Measurements from ENCODE around the gene POU2F1.
A peak's percentile ranks its signal among the peaks of the same experiment; 100 is the strongest.
"Not testable (repeated sequence)": the region's sequence is repeated elsewhere in the genome, so short reads cannot be mapped to it uniquely, and the experiment has no call there.

Gene POU2F1

DNA sequence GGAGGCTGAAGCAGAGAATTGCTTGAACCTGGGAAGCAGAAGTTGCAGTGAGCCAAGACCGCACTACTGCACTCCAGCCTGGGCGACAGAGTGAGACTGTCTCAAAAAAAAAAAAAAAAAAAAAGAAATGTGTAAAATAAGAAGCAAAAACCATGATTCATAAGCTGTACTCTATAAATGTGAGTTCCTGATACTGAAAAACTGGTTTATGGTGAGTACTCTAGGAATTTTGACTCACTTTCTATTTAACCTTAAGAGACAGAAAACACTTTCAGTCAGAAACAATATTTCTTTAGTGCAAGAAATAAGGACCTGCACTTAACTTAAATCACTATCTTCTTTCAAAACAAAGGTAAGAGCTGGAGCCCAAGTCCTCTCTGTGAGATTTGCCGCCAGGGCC, 19.9 kb upstream of the POU2F1 start:
- DNase-seq (ENCODE audit: low read depth): no peak
- H3K4me3 ChIP-seq (ENCODE audit: control insufficient read depth, low read depth, low read length): no peak overlapping the region
- TF ChIP-seq, protein P1, sequence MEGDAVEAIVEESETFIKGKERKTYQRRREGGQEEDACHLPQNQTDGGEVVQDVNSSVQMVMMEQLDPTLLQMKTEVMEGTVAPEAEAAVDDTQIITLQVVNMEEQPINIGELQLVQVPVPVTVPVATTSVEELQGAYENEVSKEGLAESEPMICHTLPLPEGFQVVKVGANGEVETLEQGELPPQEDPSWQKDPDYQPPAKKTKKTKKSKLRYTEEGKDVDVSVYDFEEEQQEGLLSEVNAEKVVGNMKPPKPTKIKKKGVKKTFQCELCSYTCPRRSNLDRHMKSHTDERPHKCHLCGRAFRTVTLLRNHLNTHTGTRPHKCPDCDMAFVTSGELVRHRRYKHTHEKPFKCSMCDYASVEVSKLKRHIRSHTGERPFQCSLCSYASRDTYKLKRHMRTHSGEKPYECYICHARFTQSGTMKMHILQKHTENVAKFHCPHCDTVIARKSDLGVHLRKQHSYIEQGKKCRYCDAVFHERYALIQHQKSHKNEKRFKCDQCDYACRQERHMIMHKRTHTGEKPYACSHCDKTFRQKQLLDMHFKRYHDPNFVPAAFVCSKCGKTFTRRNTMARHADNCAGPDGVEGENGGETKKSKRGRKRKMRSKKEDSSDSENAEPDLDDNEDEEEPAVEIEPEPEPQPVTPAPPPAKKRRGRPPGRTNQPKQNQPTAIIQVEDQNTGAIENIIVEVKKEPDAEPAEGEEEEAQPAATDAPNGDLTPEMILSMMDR (conservative IDR thresholded peaks at IDR 0.05; ENCODE audit: control insufficient read depth, insufficient read depth, low read depth, low read length): no peak

DNA sequence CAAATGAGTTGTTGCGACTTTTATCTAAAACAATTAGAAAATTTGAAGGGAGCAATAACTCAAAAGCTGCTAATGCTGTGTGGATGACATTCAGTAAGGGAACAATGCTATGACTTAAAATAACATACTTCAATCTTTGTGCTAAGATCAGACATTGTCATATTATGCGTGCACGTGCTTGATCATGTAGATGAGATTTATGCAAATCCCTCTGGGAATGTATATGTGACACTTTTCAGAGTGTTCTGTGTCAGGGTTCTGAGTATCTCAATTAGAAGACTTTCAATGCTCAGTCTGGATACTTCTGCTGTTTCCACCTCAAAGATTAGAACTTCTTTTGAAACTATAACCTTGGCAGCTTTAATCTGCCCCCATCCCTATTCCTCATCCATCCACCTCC, 18.6 kb upstream of the POU2F1 start:
- DNase-seq (ENCODE audit: low read depth): no peak
- TF ChIP-seq, protein P1 (conservative IDR thresholded peaks at IDR 0.05; ENCODE audit: control insufficient read depth, insufficient read depth, low read depth, low read length): no peak
- no peak overlapping the region for H3K4me3 ChIP-seq (ENCODE audit: control insufficient read depth, low read depth, low read length)

DNA sequence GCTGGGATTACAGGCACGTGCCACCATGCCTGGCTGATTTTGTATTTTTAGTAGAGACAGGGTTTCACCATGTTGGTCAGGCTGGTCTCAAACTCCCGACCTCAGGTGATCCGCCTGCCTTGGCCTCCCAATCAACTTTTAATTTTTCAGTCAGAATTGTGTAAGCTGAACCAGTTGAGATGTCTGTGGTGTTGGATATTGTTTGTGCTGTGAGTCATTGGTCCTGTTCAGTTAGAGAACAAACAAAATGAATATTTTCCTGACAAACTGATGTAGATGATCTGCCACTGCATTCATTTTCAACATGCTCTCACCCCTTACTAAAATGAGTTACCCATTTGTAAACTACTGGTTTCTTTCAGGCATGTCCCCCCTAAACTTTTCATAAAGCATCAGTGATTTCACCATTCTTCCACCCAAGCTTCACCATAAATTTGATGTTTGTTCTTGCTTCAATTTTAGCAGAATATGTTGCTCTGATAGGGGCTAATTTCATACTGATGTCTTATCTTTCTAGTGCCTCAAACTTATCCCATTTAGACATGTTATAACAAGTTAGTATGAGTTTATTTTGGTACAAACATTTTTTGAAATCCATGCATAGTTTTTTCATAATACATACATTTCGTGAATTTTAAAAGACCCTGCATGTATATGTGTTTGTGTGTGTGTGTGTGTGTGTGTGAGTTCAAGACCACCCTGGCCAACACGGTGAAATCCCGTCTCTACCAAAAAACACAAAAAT, 15.2 kb upstream of the POU2F1 start:
- not testable (repeated sequence) for H3K4me3 ChIP-seq (ENCODE audit: control insufficient read depth, low read depth, low read length)
- peak; percentile 22 for DNase-seq (ENCODE audit: low read depth)

DNA sequence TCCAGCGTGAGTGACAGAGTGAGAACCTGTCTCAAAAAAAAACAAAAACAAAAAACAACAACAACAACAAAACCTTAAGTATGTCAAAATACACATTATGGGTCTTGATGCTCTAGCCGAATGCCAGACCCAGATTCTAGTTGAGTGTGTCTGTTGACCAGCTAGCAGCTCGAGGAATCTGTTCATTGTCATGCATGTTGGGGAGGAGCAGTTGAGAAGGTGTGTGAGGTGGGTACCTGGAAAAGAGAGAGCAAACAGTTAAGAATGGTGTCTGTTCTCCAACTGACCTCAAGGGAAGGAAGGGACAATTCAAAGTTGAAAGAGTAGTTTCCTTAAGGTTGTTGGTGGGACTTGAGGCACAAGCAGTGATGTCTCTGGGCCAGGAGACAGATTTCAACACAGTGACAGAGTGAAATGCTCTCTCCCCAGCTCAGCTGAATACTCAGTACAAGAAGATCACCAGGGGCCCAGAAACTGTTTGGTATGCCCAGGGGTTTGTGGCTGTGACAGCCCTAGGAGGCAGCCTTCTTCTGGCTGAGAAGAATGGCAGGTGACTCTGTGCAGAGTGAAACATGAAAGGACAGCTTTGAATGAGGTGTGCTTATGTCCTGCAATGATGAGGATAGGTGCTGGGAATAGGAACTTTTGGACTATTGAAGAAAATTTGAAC, 14.4 kb upstream of the POU2F1 start:
- DNase-seq (ENCODE audit: low read depth): no peak
- TF ChIP-seq, protein P1 (conservative IDR thresholded peaks at IDR 0.05; ENCODE audit: control insufficient read depth, insufficient read depth, low read depth, low read length): no peak
- H3K4me3 ChIP-seq (ENCODE audit: control insufficient read depth, low read depth, low read length): no peak overlapping the region

DNA sequence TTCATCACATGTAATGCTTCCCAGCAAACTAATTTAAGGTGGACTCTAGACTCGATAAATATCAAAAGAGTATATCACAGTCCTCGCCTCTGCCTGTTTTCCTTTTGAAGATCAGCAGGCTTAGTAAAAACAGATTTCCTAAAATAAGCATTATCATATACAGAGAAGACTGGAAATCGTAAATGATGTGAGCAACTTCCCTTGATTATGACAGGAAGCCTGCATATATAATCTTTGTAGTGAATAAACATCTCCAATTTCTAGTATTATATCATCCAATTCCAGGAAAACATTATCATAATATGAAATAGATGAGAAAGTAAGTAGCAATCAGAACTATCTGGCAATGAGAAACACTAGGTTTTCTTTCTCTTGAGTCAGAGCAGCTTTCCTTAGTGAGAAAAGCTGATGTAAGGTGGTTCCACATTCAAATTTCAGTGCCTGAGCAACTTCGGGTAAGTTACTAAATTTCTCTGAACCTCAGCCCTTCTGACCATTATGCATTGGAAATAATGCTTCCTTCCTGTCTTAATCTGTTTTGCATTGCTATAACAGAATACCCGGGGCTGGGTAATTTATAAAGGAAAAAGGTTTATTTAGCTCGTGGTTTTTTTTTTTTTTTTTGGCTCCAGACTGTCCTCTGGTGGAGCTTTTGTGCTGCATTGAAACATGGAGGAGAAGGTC, 12.6 kb upstream of the POU2F1 start:
- H3K4me3 ChIP-seq (ENCODE audit: control insufficient read depth, low read depth, low read length): no peak overlapping the region
- TF ChIP-seq, protein P1 (conservative IDR thresholded peaks at IDR 0.05; ENCODE audit: control insufficient read depth, insufficient read depth, low read depth, low read length): peak; percentile 39
- peak; percentile 8 for DNase-seq (ENCODE audit: low read depth)

DNA sequence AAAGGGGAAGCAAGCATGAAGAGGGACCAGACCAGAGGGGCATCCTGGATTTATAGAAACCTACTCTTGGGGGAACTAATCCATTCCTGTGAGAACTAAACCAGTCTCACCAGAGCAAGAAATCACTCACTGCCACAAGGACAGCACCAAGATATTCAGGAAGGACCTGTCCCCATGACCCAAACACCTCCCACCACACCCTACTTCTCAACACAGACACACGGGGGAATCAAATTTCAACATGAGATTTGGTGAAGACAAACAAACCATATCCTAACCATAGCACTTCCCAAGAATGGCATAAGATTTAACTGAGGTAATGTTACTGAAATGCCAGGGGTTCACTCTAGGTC, 12.1 kb upstream of the POU2F1 start:
- no peak for DNase-seq (ENCODE audit: low read depth)
- TF ChIP-seq, protein P1 (conservative IDR thresholded peaks at IDR 0.05; ENCODE audit: control insufficient read depth, insufficient read depth, low read depth, low read length): no peak
- no peak overlapping the region for H3K4me3 ChIP-seq (ENCODE audit: control insufficient read depth, low read depth, low read length)

DNA sequence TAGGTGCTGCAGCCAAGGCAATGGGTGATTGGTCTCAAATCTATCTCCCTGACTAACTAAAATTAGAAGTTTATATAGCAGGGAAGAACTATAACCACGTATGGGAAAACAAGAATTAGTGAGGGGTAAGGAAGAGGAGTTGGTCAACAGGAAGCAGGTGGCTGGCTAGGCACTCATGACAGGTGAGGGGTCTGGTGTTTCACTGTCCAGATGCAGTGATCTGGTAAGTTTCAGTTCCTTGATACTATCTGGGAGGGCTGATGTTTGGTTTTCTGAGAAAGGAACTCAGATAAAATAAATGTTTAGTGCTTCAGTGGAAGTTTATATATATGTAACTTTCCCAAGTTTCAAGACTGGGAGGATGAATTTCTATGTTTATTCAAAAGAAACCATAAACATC, 11.6 kb upstream of the POU2F1 start:
- no peak overlapping the region for H3K4me3 ChIP-seq (ENCODE audit: control insufficient read depth, low read depth, low read length)
- DNase-seq (ENCODE audit: low read depth): no peak
- TF ChIP-seq, protein P1 (conservative IDR thresholded peaks at IDR 0.05; ENCODE audit: control insufficient read depth, insufficient read depth, low read depth, low read length): no peak
